ENCODE measurements around the gene RAB3A.
"Not testable (repeated sequence)": the region's sequence is repeated elsewhere in the genome, so short reads cannot be mapped to it uniquely, and the experiment has no call there.

Gene RAB3A

GRCh38 chr19:18173572-18174288 is 30.1 kb downstream of the RAB3A start, which contains the start of gene IFI30:
Gene IFI30, plus strand, starts transcription at chr19:18173813. Its CDS starts 29 bp downstream, at chr19:18173842.
- in situ Hi-C loops (cut with MboI; ENCODE audit: low pct_unique_long_range_greater_than_20kb, low sequenced_read_pairs): no loop called here
- peak; percentile 88 for DNase-seq

DNA sequence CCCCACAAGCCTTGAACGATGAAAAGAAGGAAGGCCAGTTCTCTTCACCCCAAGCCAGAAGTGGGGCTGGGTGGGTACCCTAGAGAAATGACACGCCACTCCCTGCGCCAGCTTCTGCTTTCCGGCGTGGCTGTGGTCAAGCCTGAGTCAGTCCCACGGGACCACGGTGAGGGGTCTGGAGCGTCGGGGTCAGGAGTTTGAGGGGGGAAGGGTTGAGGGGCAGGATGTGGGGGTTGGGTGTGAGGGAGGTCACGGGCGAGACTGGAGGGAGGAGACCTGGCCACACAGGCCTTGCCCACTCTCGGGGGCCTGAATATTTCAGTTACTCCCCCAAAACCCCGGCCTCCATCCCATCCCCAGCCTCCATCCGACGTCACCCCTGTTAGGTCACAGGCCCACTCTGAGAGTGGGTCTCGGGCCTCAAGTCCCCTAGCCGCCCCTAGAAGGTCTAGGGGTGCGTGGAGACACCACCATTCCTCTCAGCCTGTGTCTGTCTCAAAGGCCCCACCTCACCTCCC is 30.7 kb downstream of the RAB3A start:
- no peak for DNase-seq
- in situ Hi-C loops (cut with MboI; ENCODE audit: low pct_unique_long_range_greater_than_20kb, low sequenced_read_pairs): no loop called here

DNA sequence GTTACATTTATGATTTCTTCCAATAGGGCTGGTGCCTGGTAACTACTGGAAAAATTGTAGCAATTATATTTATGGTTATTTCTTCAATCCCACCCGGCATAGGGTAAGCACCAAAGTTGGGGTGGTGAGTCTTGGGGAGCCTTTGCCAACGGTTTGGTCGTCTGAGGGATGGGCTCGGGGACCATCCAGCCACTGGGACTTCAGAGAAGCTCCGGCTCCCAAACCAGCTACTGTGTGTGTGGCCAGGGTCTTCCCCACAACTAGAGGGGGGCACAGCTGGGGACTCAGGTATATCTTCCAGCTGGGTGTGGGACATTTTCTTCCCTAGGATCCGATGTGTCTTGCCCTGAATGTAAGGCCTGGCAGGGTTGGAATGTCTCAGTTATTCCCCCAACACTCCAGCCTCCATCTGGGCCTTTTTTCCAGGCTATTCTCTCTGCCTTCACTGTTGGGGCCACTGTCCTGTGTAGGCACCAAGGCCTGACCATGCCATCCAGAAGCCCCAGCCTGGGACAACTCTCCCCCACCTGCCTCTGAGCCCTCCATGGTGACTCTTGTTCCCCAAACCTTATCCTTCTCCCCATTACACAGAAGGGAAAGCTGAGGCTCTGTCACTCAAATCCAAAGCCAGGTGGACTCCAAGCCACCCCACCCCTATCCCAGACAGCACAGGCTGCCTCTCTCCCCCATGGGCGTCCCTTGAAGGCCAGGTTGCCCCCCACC is 31.4 kb downstream of the RAB3A start:
- in situ Hi-C loops (cut with MboI; ENCODE audit: low pct_unique_long_range_greater_than_20kb, low sequenced_read_pairs): no loop called here
- no peak for DNase-seq

- DNase-seq: no peak
- in situ Hi-C loops (cut with MboI; ENCODE audit: low pct_unique_long_range_greater_than_20kb, low sequenced_read_pairs): no loop called here
Measured at GRCh38 chr19:18171605-18172327, 32.1 kb downstream of the RAB3A start.

DNA sequence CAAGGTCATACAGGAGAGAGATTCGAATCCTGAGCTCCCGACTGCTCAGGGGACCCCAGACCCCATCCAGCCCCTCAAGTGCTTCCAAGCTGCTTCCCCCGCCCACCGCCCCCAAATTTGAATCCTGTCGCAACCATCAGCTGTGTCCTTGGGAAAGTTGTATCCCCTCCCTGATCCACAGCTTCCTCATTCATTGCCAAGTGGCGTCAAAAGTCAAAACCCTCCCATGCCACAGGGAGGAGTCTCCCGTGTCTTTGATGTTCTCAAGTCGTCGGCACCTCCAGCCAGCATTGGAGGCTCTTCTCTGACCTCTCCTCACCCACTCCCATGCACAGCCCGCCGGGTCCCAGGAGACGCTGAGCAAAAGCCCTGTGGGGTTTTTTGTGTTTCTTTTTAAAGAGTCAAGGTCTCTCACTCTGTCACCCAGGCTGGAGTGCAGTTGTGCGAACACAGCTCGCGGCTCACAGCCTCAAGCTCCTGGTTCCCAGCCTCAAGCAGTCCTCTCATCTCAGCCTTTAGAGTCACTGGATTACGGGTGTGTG is 33.1 kb downstream of the RAB3A start:
- in situ Hi-C loops (cut with MboI; ENCODE audit: low pct_unique_long_range_greater_than_20kb, low sequenced_read_pairs): no loop called here
- DNase-seq: peak; percentile 40

DNA sequence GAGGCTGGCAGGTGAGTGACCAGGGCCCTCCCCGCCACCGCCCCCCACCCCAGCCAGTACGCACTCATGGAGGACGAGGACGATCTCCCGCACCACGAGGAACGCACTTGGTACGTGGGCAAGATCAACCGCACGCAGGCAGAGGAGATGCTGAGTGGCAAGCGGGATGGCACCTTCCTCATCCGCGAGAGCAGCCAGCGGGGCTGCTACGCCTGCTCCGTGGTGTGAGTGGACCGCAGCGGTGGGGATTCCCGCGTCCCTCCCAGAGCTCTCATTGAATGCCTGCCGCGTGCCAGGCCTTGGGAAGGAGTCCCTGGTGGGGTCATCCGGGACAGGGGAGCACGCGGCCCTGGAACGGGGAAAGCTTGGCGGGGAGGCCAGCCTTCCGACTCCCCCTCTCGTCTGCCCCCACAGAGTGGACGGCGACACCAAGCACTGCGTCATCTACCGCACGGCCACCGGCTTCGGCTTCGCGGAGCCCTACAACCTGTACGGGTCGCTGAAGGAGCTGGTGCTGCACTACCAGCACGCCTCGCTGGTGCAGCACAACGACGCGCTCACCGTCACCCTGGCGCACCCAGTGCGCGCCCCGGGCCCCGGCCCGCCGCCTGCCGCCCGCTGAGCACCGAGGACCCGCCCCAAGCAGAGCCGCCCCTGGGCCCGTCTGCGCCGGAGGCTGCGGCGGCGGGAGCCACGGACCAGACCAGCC is 35.0 kb downstream of the RAB3A start:
- in situ Hi-C loops (cut with MboI; ENCODE audit: low pct_unique_long_range_greater_than_20kb, low sequenced_read_pairs): no loop called here
- no peak for DNase-seq

DNA sequence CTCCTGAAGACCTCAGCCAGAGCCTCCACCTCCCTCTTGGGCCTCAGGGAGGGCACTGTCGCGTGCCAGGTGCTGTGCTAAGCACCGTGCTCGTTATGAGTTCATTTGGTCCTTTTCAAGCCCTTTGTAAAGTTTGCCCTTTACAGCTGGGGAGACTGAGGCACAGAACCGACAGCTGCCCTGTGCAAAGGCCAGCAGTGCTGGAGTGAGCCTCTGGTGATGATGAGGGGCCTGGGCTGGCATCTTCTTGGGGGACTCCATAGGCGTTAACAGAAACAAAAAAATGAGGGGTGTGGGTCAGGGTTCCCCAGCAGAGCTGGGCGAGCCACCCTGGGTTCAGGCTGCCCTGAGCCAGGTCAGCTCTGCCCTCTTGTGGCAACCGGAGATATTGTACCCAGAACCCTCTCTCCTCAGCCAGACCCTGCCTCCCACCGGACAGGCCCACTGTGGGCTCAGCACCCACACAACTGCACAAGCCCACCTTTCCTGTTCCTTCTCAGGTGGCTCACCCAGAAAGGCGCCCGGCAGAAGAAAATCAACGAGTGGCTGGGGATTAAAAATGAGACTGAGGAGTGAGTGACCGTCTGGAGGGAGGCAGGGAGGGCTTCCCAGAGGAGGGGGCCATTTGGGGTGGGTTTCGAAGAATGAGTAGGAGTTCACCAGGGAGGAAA is 35.7 kb downstream of the RAB3A start:
- in situ Hi-C loops (cut with MboI; ENCODE audit: low pct_unique_long_range_greater_than_20kb, low sequenced_read_pairs): no loop called here
- peak; percentile 56 for DNase-seq

- in situ Hi-C loops (cut with MboI; ENCODE audit: low pct_unique_long_range_greater_than_20kb, low sequenced_read_pairs): no loop called here
- DNase-seq: no peak
Measured at GRCh38 chr19:18167011-18167410, 36.8 kb downstream of the RAB3A start.

DNA sequence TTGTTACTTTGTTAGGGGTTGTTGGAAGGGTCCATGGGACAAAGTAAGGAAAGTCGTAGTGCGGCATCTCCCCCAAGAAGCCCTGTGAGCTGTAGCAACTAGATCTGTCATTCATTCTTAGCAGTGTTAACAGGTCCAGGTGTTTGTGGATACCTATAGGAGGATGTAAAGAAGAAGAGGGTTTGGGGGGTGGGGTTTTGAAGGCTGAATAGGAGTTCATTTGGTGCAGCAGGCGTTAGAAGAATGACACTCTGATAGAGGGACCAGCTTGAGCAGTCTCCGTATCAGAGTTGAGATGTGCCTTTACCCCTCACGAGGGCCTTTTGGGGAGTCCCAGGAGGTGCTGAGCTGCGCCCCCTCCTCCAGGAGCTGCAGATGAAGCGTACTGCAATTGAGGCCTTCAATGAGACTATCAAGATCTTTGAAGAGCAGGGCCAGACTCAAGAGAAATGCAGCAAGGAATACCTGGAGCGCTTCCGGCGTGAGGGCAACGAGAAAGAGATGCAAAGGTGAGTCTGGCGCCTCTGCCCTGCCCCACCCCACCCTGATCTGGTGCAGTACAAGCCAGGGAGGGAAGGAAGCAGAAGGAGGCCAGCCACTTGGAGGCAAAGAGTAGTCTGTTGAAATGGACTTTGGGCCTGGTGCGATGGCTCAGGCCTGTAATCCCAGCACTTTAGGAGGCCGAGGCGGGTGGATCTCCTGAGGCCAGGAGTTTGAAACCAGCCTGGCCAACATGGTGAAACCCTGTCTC is 37.9 kb downstream of the RAB3A start:
- DNase-seq: no peak
- in situ Hi-C loops (cut with MboI; ENCODE audit: low pct_unique_long_range_greater_than_20kb, low sequenced_read_pairs): no loop called here

DNA sequence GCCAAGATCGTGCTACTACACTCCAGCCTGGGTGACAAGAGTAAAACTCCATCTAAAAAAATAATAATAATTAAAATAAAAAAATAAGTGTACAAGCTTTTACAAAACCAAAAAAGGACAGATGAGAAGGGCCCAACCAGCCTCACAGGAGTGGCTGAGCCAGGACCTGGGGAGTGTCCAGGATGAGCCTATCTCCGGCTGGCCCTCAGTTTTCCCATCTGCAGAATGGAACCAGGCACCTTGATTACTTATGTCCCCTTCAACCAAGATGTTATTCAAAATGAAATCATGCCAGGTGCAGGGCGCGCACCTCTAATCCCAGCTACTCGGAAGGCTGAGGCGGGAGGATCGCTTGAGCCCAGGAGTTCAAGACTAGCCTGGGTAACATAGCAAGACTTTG is 39.8 kb downstream of the RAB3A start:
- in situ Hi-C loops (cut with MboI; ENCODE audit: low pct_unique_long_range_greater_than_20kb, low sequenced_read_pairs): no loop called here

DNA sequence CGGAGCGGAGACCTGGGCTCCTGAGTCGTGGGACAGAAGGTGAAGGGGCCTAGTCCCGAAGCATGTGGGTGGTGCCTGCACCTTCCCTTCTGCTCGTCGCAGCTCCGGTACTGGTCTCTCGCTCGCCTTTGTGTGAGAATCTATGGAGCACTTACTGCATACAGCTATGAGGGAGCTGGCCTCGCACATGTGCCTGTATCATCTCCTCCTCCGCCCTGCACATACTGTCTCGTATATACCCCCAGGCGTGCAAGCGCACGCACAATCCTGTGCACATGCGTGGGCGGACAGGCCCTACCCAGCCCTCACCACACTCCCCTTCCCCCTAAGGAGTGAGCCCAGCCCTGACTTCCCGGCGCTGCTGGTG is 42.2 kb downstream of the RAB3A start:
- no peak for DNase-seq
- in situ Hi-C loops (cut with MboI; ENCODE audit: low pct_unique_long_range_greater_than_20kb, low sequenced_read_pairs): no loop called here

More for the DNA sequence above, 39.8 kb downstream of the RAB3A start:
- DNase-seq: no peak

GRCh38 chr19:18160971-18161635 is 42.7 kb downstream of the RAB3A start:
- in situ Hi-C loops (cut with MboI; ENCODE audit: low pct_unique_long_range_greater_than_20kb, low sequenced_read_pairs): no loop called here
- DNase-seq: peak; percentile 54

DNA sequence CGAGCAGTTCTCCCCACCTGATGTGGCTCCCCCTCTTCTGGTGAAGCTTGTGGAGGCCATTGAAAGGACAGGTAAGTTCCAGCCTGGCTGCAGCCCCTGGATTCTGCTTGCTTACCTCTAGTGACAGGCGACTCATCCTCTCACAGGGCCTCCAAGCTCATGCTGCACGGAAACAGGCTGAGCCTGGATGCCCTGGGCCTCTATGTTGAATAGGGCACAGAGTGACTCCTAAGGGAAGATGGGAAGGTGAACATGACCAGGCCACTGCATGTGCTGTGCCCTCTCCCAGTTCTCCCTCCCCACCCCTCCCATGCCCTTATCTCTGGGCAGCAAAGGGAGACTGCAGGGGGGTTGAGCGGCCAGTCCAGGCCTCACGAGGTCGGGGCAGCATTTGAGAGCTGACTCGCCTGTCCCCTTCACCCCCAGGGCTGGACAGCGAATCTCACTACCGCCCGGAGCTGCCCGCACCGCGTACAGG is 43.3 kb downstream of the RAB3A start:
- no peak for DNase-seq
- in situ Hi-C loops (cut with MboI; ENCODE audit: low pct_unique_long_range_greater_than_20kb, low sequenced_read_pairs): no loop called here

DNA sequence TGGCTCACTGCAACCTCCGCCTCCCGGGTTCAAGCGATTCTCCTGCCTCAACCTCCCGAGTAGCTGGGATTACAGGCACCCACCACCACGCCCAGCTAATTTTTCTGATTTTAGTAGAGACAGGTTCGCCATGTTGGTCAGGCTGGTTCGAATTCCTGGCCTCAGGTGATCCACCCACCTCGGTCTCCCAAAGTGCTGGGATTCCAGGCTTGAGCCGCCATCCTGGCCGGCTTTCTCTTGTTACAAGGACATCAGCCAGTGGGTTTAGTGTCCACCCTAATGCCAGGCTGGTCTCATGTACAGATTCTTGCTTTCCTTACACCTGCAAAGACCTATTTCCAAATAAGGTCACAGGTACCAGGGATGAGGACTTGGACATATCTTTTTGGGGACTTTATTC is 44.0 kb downstream of the RAB3A start:
- in situ Hi-C loops (cut with MboI; ENCODE audit: low pct_unique_long_range_greater_than_20kb, low sequenced_read_pairs): no loop called here
- no peak for DNase-seq

DNA sequence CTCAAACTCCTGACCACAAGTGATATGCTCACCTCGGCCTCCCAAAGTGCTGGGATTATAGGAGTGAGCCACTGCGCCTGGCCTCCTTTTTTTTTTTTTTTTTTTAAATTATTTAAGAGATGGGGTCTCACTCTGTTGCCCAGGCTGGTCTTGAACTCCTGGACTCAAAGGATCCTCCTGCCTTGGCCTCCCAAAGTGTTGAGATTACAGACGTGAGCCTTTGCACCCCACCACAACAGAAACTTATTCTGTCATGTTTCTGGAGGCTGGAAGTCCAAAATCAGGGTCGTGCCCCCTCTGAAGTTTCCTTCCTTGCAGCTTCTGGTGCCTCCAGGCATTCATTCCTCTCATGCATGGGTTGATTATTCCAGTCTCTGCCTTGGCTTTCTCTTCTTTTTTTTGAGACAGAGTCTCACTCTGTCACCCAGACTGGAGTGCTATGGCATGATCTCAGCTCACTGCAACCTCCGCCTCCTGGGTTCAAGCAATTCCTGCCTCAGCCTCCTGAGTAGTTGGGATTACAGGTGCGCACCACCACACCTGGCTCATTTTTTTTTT is 44.7 kb downstream of the RAB3A start:
- in situ Hi-C loops (cut with MboI; ENCODE audit: low pct_unique_long_range_greater_than_20kb, low sequenced_read_pairs); DNase-seq: not testable (repeated sequence)

GRCh38 chr19:18158467-18158866 is 45.4 kb downstream of the RAB3A start:
- in situ Hi-C loops (cut with MboI; ENCODE audit: low pct_unique_long_range_greater_than_20kb, low sequenced_read_pairs): no loop called here
- no peak for DNase-seq

DNA sequence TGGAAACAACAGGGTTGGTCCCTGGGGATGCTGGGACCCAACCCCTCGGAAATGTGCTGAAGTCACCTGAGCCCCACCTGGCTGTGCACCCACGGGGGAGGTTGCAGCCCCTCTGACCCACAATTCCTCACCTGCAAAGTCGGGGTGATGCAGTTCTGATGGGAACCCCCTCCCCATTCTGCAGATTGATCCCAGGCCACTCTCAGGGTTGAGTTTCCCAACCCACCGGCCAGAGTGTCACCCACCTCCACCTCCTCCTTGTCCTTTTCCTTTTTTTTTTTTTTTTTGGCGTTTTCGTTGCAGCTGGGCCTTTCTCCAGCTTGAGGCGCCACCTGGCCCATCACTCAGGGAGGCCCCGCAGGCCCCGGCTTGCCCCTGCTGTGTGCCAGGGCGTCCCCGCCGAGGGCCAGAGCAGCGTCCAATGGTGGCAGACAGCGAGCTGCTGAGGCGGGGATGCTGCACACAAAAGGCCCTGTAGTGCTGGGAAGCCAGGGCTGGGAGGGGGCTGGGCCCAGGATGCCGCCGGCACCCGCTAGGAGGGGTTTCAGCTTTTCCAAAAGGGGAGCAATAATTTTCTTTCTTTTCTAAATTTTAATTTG is 46.3 kb downstream of the RAB3A start:
- in situ Hi-C loops (cut with MboI; ENCODE audit: low pct_unique_long_range_greater_than_20kb, low sequenced_read_pairs): no loop called here
- no peak for DNase-seq

Data from KBM-7 (cell line).